SU-DHL-6 (cell line): ENCODE measurements around the gene ERVFRD-1.

Experiments used
- H2AFZ ChIP-seq: fragments of 200-600 bp; sonication (generic); 2 replicates; pipeline ENCODE4 v1.6.1; 2014; ENCODE audit warnings: low read depth, mild to moderate bottlenecking, moderate library complexity, mixed read lengths, antibody characterized with exemption, low read length; ENCODE audit not compliant: severe bottlenecking
- H3F3A ChIP-seq: fragments of 200-600 bp; shearing (Covaris generic); 2 replicates; pipeline ENCODE4 v1.6.0; 2016; ENCODE audit warnings: antibody characterized with exemption, mild to moderate bottlenecking; ENCODE audit not compliant: insufficient read depth
- H3K27ac ChIP-seq: fragments of 200-600 bp; sonication (generic); 2 replicates; pipeline ENCODE4 v1.5.1; 2016; ENCODE audit warnings: low read depth, mild to moderate bottlenecking, low read length, moderate library complexity, mixed read lengths
- H3K27me3 ChIP-seq: fragments of 200-600 bp; sonication (generic), shearing (Covaris generic); 2 replicates; pipeline ENCODE4 v1.6.0; 2014; ENCODE audit warnings: mild to moderate bottlenecking, low read length
- H3K36me3 ChIP-seq: fragments of 200-600 bp; sonication (generic); 2 replicates; pipeline ENCODE4 v1.6.1; 2014; ENCODE audit warnings: mild to moderate bottlenecking, low read length, mixed read lengths
- H3K4me2 ChIP-seq: fragments of 300-600, 200-600 bp; shearing (Covaris generic), sonication (generic); 2 replicates; pipeline ENCODE4 v1.6.0; 2014; ENCODE audit warnings: low read length, low read depth, mild to moderate bottlenecking; ENCODE audit not compliant: poor library complexity, severe bottlenecking
- H3K4me3 ChIP-seq: fragments of 200-600 bp; sonication (generic); 2 replicates; pipeline ENCODE4 v1.5.1; 2014; ENCODE audit warnings: antibody characterized with exemption, low read length, mild to moderate bottlenecking, mixed read lengths; ENCODE audit not compliant: insufficient read depth, poor library complexity, severe bottlenecking
- H3K79me2 ChIP-seq: fragments of 200-600 bp; sonication (generic); 2 replicates; pipeline ENCODE4 v1.6.1; 2014; ENCODE audit warnings: mild to moderate bottlenecking, low read length, moderate library complexity; ENCODE audit not compliant: insufficient read depth
- H3K9ac ChIP-seq: fragments of 200-600 bp; sonication (generic); 2 replicates; pipeline ENCODE4 v1.7.0; 2014; ENCODE audit warnings: mild to moderate bottlenecking, low read length
- H3K9me2 ChIP-seq: fragments of 200-600 bp; sonication (generic); replicated peaks from 2 replicates; pipeline ENCODE4 v1.6.1; 2014; ENCODE audit warnings: low read length; ENCODE audit not compliant: insufficient read depth
- H3K9me3 ChIP-seq: fragments of 200-600 bp; sonication (generic); 2 replicates; pipeline ENCODE4 v1.6.1; 2014; ENCODE audit warnings: low read length, mixed read lengths; ENCODE audit not compliant: insufficient read depth
- H4K20me1 ChIP-seq: fragments of 200-600 bp; sonication (generic); 2 replicates; pipeline ENCODE4 v1.6.1; 2014; ENCODE audit warnings: low read depth, mild to moderate bottlenecking, antibody characterized with exemption, low read length, moderate library complexity, mixed read lengths
- CTCF ChIP-seq: fragments of 200-600 bp; sonication (generic); IDR thresholded peaks from one replicate; pipeline ENCODE4 v1.5.1; 2017; ENCODE audit warnings: antibody characterized with exemption, mild to moderate bottlenecking, low read length, moderate library complexity; ENCODE audit not compliant: insufficient read depth, poor library complexity, severe bottlenecking
- EZH2phosphoT487 ChIP-seq: fragments of 200-600 bp; sonication (generic), shearing (Covaris generic); conservative IDR thresholded peaks from 2 replicates; pipeline ENCODE4 v1.6.1; 2018; ENCODE audit warnings: mild to moderate bottlenecking, antibody characterized with exemption, low read length, moderate library complexity, mixed read lengths

The ERVFRD-1 gene

GRCh38 chr6:11139051-11139960 lies 27.8 kb upstream of the ERVFRD-1 start:
- H3K4me3 ChIP-seq: no peak overlapping the region

GRCh38 chr6:11136809-11137208 lies 25.3 kb upstream of the ERVFRD-1 start:
- H3K36me3 ChIP-seq: peaks cover 38% of the 10 kb centered on the region
- no peak overlapping the region for H3K27ac ChIP-seq
- no peak overlapping the region for H3K4me2 ChIP-seq
- TF ChIP-seq CTCF (no peak), EZH2phosphoT487 (no peak)
- H3K27me3 ChIP-seq: no peaks in the 10 kb centered on the region
- H3K9me3 ChIP-seq: no peaks in the 10 kb centered on the region
- H3K9ac ChIP-seq: no peak overlapping the region
- peaks cover 8% of the 10 kb centered on the region for H4K20me1 ChIP-seq
- H3K4me3 ChIP-seq: no peak overlapping the region
- H3K79me2 ChIP-seq: peaks cover 20% of the 10 kb centered on the region
- H3F3A ChIP-seq: peaks cover 11% of the 10 kb centered on the region
- no peaks in the 10 kb centered on the region for H3K9me2 ChIP-seq
- H2AFZ ChIP-seq: no peak overlapping the region

More at GRCh38 chr6:11139051-11139960, 27.8 kb upstream of the ERVFRD-1 start:
- peaks cover 36% of the 10 kb centered on the region for H3K36me3 ChIP-seq
- no peaks in the 10 kb centered on the region for H3K79me2 ChIP-seq
- H3K9me3 ChIP-seq: no peaks in the 10 kb centered on the region
- no peaks in the 10 kb centered on the region for H4K20me1 ChIP-seq
- peaks cover 8% of the 10 kb centered on the region for H3F3A ChIP-seq
- no peak overlapping the region for H3K4me2 ChIP-seq
- TF ChIP-seq CTCF (no peak), EZH2phosphoT487 (no peak)
- no peaks in the 10 kb centered on the region for H3K9me2 ChIP-seq
- no peak overlapping the region for H3K27ac ChIP-seq
- no peak overlapping the region for H2AFZ ChIP-seq
- no peaks in the 10 kb centered on the region for H3K27me3 ChIP-seq
- H3K9ac ChIP-seq: no peak overlapping the region

- H3K27me3 ChIP-seq: no peaks in the 10 kb centered on the region
- TF ChIP-seq CTCF (no peak), EZH2phosphoT487 (no peak)
- no peak overlapping the region for H3K4me3 ChIP-seq
- peaks cover 37% of the 10 kb centered on the region for H3K36me3 ChIP-seq
- H3K4me2 ChIP-seq: no peak overlapping the region
- H3K27ac ChIP-seq: no peak overlapping the region
- H2AFZ ChIP-seq: no peak overlapping the region
- peaks cover 16% of the 10 kb centered on the region for H4K20me1 ChIP-seq
- no peak overlapping the region for H3K9ac ChIP-seq
- H3K9me2 ChIP-seq: no peaks in the 10 kb centered on the region
- H3F3A ChIP-seq: peaks cover 11% of the 10 kb centered on the region
- H3K79me2 ChIP-seq: peaks cover 56% of the 10 kb centered on the region
- no peaks in the 10 kb centered on the region for H3K9me3 ChIP-seq
These were observed 21.8 kb upstream of the ERVFRD-1 start for GRCh38 chr6:11133281-11133680.
